Stimulated activated CD4-positive, alpha-beta T cell treated with anti-CD3 and anti-CD28 coated beads, Interleukin-2, amount 100 ng/mL, for 4 hours (primary cell): Measurements from ENCODE around the gene PPP2R2B.

Experiments
- DNase-seq: peaks from one replicate; pipeline ENCODE4 v3.0.0-alpha.2; 2020; ENCODE audit warnings: low read depth

The PPP2R2B gene

GRCh38 chr5:146548781-146549449, 329.6 kb downstream of the PPP2R2B start:
- DNase-seq = no peak

- no peak for DNase-seq
These were observed 334.3 kb downstream of the PPP2R2B start for GRCh38 chr5:146544232-146544631.

GRCh38 chr5:146541958-146542849, 336.4 kb downstream of the PPP2R2B start:
- peak; percentile 37 for DNase-seq

- no peak for DNase-seq
These were observed 338.1 kb downstream of the PPP2R2B start for GRCh38 chr5:146540414-146540813.

- DNase-seq = no peak
These were observed 338.6 kb downstream of the PPP2R2B start for GRCh38 chr5:146539973-146540372.

DNA sequence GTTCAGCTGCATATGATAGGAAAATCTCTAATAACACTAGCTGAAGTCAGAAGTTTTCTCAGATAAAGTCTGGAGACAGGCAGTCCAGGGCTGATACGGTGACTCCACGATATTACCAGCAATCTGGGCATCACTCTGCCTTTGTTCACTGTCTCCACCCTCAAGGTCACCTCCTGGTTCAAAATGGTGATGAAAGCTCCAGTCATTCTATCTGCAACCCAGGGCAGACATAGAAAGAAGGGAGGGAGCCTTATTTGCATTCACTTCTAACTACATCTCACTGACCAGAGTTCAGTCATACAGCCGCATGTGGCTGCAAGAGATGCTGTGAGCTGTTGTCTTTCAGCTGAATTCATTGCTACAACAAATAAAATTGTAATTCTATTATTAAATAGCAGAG, 340.1 kb downstream of the PPP2R2B start:
- DNase-seq = no peak

GRCh38 chr5:146533882-146534281, 344.7 kb downstream of the PPP2R2B start:
- DNase-seq = no peak

- DNase-seq = peak; percentile 59
These were observed 345.2 kb downstream of the PPP2R2B start for GRCh38 chr5:146533260-146533857.
